Hematopoietic multipotent progenitor cell treated with erythropoietin and hydrocortisone succinate and interleukin-3 and kit ligand, for 4 days (in vitro differentiated cells): ENCODE results near the gene KRTAP3-3.
"Not testable (repeated sequence)": the region's sequence is repeated elsewhere in the genome, so short reads cannot be mapped to it uniquely, and the experiment has no call there.

Source experiments
- DNase-seq: peaks from one replicate; pipeline ENCODE4 v3.0.0-alpha.2; 2015

Gene KRTAP3-3

DNA sequence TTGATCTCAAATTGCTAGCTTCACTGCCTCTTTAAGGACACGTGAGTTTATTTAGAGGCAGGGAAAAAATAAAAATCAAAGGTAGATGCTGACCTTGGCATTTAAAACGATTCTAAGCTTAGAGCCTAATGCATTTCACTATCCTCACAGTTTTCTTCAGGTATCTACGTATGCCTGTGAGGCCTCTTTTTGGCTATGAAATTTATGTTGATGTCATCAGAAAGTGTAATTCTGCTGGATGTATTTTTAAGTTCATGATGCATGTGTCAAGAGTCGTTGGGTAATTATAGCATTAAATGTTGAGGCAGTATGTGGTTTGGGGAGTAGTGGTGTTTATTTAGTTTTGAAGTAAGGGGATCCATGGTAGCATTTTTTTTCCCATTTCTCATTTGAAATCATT, 10.0 kb upstream of the KRTAP3-3 start:
- no peak for DNase-seq

DNA sequence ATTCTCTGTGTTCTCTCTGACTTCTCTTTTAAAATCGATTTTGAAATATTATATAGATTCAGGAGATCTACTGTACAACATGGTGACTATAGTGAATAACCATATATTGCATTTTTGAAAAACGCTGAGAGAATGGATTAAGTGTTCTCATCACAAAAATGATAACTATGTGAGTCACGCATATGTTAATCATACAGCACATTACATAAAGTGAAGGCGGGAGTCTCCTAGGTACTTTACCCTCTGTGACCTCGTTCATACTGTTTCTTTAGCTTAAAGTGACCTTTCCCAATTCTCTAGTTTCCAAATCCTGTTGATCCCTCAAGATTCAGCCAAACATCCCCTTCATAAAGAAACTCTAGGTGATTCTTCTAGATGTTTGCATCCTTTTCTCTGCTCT, 8.8 kb upstream of the KRTAP3-3 start:
- DNase-seq = no peak

DNA sequence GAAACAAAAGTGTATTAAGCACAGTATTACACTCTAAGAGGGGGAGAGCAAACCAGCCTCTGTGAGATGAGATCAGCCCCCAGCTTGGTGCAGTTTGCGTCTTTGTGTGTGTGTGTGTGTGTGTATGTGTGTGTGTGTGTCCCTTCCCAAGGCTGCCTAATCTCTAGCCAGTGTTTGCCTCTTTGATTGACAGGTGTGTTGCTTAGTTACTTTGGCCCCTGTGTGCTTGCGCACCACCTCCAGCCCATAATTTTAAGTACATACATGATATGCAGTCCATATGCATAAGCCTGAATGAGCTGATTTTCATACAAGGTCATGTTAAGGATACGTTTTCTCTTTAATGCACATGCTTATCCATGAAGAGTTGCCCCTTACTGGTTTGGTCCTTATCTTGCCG, 7.8 kb upstream of the KRTAP3-3 start:
- no peak for DNase-seq

GRCh38 chr17:40999563-40999962, 5.6 kb upstream of the KRTAP3-3 start, which contains the start of gene KRTAP3-2:
Gene KRTAP3-2 (minus strand): TSS chr17:40999906. CDS start chr17:40999853, 53 bp downstream.
- DNase-seq = not testable (repeated sequence)

DNA sequence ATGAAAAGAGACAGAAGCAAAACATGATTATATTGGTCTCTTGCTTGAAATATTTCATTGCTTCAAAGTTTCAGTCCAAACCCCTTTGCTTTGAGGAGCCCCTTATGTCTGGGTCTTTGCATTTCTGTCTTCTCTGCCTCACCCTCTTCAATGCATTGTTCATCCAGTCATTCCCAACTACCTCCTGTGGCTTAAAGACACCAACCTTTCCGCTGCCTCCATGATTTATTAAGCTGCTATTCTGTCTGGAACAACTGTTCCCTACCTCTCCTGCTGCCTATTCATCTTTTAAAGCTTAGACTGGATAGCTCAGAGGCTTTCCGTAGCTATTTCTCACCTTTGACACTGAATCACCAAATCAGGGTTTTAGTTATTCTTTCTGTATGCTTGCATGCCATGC, 3.4 kb upstream of the KRTAP3-3 start:
- DNase-seq = no peak

DNA sequence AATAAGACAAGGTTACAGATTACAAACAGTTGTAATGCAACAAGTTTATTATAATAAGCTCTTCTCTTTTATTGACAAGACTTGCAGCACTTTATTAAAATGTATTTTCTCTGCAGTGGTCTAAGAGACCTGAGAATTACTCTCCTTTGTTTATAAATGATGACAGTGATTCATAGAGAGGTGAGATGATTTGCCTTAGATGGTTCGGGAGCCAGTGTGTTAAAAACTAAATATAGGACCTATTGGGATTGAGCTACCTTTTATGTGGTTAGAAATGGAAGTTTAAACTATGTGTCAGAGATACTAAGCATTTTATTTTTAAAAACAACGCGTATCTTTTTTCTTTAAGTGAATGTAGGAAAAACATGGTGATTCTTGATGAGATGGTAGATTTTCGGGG, 2.9 kb upstream of the KRTAP3-3 start:
- no peak for DNase-seq

- no peak for DNase-seq
Observed at GRCh38 chr17:40995116-40995515, 1.2 kb upstream of the KRTAP3-3 start.

- DNase-seq = no peak
Observed at GRCh38 chr17:40993084-40993483, 880 bp downstream of the KRTAP3-3 start.

GRCh38 chr17:40992666-40993065, 1.3 kb downstream of the KRTAP3-3 start:
- no peak for DNase-seq

DNA sequence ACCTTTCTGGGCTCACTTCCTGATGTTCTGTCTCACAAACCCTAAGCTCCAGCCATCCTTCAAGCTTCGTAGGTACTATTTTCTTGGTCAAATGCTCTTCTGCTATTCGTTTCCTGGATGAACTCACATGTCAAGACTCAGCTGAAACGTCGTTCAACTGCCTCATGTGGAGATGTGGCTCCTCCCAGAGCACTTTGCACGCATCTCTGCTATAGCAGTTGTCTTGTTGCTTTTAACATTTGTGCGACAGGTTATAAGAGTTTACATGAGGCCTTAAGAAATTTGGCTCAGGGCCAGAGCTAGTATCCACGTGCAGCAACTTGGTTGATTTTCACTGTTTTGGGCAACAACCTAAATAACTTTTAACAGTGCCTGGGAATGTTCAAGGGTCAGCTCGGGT, 7.0 kb downstream of the KRTAP3-3 start:
- no peak for DNase-seq

GRCh38 chr17:40984226-40984625, 9.7 kb downstream of the KRTAP3-3 start, which contains the start of gene KRT40:
Gene KRT40 (minus strand): TSS chr17:40984326. CDS start chr17:40984273, 53 bp downstream.
- DNase-seq = no peak

GRCh38 chr17:40981115-40981514, 12.8 kb downstream of the KRTAP3-3 start:
- DNase-seq = no peak

DNA sequence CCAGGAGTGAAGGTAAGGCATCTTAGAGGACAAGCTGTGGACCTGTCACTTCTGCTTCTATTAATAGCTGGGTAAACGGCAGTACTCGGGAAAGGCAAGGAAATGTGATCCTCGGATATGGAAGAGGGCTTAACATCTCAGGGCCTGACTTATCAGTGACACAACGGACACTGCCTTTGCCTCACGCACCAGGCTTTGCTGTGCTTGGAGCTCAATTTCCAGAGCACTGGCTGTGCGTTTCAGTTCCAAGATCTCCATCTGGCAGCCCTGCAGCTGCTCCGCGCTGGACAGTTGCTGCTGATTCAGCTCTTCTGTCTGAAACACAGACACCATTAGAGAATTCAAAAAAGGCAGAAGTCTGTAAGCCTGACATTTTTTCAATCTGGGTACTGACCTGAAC, 13.4 kb downstream of the KRTAP3-3 start:
- DNase-seq = no peak

- no peak for DNase-seq
Observed at GRCh38 chr17:40980117-40980516, 13.8 kb downstream of the KRTAP3-3 start.

DNA sequence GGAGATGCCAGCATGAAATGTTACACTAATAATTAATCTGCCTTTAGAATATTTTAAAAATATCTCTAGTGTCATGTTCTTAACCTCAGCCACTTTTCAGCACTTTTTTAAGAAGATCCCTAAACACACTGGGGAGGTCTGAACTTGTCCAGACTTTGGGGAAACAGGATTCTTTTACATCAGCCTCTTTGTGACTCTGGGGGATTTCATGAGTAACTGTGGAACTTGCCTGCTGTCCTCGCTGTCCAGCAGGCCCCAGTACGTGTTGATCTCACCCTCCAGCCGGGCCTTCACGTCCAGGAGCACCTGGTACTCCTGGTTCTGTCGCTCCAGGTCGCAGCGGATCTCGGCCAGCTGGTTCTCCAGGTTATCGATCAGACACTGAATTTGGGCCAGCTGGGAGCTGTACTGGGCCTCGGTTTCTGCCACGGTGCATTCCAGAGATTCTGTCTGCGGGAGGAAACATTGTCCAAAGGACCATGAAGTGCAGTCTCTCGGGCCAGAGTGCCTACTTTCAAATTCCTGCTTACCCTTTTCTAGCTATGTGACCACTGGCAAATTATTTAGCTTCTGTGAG, 15.3 kb downstream of the KRTAP3-3 start:
- no peak for DNase-seq

- DNase-seq = no peak
Observed at GRCh38 chr17:40975516-40975915, 18.4 kb downstream of the KRTAP3-3 start.

GRCh38 chr17:40974366-40974765, 19.6 kb downstream of the KRTAP3-3 start:
- no peak for DNase-seq

DNA sequence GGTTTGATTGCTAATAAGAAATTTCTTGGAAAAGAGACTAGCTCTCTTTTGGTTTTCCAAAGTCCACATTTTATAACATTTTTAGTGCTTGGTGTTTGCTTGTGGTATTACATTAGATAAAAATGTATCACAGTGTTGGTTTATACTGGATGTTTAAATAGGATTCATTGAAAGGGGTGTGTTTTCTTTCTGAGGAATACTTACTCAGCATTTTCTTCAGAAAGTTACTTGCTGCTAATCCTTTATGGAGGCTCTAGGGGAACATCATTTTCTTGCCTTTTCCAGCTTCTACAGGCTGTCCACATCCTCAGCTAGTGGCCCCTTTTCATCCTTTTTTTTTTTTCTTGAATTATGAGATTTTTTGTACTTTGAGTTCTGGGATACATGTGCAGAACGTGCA, 26.4 kb downstream of the KRTAP3-3 start:
- DNase-seq = no peak

DNA sequence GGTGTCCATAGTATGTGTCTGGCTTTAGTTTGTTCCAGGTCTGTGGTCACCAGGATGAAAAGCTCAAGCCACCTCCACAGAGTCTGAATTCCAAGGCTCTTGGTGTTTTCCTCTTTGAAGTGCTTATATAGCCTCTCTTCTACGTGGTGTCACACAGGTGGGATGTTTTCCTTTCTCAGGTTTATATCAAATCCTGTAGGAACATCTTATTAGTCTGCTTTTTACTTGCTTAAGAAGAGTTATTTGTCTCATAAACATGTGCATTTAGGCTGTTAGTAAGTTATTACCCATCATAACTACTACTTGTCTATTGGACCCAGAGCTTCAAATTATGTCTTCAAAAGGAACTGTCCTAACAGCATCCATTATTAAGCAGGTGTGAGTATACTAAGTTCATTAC, 27.1 kb downstream of the KRTAP3-3 start, which contains the start of gene KRT39:
TSS of gene KRT39 (minus strand) at position 101 of the 400 bp plus-strand sequence. CDS start at position 9, 92 bp downstream.
- no peak for DNase-seq

DNA sequence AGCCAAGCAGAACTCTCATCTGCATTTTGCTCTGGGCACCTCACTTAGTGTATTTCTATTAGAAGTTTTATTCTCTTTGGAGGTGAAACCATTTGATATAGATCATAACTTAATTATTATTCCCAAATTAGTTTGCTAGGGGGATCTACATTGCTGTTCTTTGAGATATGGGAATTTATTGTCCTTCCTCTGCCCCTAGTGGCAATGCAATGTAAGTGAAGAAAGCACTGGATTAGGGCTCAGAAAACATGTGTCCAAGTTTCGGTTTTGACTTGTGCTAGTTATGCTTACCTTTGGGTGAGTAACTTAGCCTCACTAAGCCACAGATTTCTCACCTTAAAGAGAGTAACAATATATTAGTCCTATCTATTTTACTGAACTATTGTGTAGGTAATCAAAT, 30.1 kb downstream of the KRTAP3-3 start:
- peak; percentile 19 for DNase-seq

- DNase-seq = no peak
Observed at GRCh38 chr17:40962059-40962561, 31.9 kb downstream of the KRTAP3-3 start.

- no peak for DNase-seq
Observed at GRCh38 chr17:40961591-40961990, 32.4 kb downstream of the KRTAP3-3 start.

GRCh38 chr17:40960144-40960543, 33.8 kb downstream of the KRTAP3-3 start:
- no peak for DNase-seq

GRCh38 chr17:40958086-40958953, 35.6 kb downstream of the KRTAP3-3 start:
- no peak for DNase-seq
